ENCODE results near the gene MYH16.

DNA sequence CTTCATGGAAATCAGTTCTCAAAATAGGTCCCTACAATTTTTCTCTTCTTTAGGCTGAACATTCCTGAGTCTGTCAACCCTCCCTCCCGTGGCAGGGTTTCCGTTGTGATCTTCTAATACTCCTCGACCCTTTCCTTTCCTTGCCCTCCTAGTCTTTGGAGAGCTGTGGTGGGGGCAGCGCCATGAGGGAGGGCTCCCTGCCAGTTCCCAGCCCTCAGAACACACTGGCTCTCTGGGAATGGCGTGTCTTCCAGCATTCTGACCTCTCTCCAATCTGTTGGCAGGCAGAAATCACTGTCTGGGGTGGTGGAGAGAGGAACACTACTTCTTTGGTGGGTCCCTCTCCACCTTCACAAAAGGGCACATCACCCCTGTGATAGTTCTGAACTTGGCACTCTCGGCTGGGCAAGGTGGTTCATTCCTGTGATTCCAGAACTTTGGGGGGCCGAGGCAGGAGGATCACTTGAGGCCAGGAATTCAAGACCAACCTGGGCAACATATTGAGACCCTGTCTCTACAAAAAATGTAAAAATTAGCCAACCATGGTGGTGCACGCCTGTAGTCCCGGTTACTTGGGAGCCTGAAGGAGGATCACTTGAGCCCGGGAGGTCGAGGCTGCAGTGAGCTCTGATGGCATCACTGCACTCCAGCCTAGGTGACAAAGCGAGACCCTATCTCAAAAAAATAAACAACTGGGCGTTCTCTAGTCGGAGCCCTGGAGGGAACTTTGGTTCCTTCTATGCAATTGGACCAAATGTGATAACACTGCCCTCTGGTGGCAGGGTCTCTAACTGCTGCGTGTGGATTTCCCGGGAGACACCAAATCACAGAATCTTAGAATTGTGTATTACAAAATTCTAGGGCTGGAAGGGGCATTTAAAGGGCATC lies 39.9 kb downstream of the MYH16 start:
- TF ChIP-seq CTCF (IDR thresholded peaks at IDR 0.05): peak; percentile 63 to 87 (median 75)
- no peak for TF ChIP-seq POLR2A (IDR thresholded peaks at IDR 0.05)
